ENCODE data around the gene IWS1.
"Not testable (repeated sequence)": the region's sequence is repeated elsewhere in the genome, so short reads cannot be mapped to it uniquely, and the experiment has no call there.

IWS1 gene

DNA sequence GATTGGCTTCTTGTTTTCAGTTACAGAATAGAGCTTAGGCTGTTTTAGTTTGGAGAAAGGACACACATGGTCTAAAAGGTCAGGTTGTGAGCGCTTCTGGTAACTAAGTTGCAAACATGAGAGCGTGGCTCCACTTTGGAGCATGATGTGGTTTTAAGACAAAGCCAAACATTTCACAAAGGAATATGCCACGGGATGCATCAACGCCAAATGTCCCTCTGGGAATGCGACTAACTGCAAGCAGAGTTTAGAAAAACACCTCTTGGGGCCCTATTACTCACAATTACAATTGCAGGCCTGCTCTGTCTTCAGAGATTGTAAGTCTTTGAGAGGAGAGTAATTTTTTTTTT, 34.6 kb upstream of the IWS1 start:
- DNase-seq (ENCODE audit: low read depth in 3 of 3) = no peak

DNA sequence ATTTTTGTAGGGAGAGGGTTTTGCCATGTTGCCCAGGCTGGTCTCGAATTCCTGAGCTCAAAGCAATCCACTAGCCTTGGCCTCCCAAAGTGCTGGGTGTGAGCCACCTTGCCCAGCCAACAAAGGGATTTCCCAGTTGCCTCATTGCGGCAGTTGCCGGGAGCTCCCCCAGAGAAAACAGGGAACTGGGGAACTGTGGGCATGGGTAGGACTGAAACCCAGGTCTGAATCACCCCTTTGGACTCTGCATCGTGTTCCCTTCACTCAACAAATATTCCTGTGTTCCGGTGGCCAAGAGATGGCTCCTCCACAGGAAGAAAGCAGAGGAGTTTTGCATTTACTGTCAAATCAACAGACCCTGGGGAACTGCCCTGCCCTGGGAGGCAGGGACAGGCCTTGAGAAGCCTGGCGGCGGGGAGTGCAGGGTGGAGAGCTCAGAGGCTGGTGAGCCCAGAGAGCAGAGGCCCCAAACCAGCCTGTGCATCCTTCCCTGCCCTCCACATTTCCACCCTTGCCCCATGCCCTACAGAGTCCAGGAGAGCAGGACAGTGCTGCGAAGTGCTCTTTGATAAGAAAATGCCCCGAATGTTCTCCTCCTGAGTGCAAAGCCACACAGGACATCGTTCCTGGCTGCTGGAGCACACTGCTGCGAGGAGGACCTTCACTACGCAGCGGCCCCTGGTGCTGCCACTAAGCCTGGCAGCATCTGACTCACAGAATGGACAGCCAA, 34.1 kb upstream of the IWS1 start:
- no peak for DNase-seq (ENCODE audit: low read depth in 3 of 3)

GRCh38 chr2:127559454-127559853, 33.2 kb upstream of the IWS1 start:
- DNase-seq (ENCODE audit: low read depth in 3 of 3) = no peak

GRCh38 chr2:127558911-127559310, 32.6 kb upstream of the IWS1 start:
- no peak for DNase-seq (ENCODE audit: low read depth in 3 of 3)

DNA sequence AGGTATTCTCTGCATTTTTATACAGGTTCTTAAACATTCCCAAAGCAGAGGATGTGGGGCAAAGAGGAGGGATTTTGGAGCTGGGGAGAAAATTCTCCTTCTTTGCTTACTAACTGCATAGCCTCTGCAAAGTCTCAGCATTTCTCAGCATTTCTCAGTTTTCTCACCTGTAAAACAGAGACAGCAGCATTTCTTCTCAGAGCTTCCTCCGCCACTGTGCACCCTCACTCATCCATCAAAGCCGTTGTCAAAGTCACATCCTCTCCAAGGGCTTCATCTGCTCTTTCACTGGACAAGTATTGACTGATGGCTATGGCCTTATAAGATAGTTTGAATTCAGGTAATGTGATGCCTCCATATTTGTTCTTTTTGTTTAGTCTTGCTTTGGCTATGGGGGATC, 26.6 kb upstream of the IWS1 start:
- DNase-seq (ENCODE audit: low read depth in 3 of 3) = no peak

DNA sequence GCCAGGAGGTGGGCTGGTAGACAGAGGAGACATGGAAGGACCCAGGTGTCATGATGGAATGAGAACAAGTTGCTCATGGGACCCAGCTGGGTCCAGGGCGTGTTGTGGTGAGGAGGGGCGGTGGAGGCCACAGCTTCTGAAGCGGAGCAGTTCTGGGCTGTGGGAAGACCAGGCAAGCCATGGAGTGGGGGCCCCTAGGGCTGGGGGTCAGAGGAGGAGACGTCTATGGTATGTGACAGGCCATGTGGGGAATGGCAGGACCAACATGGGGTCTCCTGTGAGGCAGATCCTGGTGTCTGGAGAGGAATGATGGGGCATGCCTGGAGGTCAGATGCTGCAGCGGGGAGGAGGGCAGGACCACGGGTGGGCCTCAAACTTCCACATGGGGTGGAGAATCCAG, 26.0 kb upstream of the IWS1 start:
- DNase-seq (ENCODE audit: low read depth in 3 of 3) = no peak

DNA sequence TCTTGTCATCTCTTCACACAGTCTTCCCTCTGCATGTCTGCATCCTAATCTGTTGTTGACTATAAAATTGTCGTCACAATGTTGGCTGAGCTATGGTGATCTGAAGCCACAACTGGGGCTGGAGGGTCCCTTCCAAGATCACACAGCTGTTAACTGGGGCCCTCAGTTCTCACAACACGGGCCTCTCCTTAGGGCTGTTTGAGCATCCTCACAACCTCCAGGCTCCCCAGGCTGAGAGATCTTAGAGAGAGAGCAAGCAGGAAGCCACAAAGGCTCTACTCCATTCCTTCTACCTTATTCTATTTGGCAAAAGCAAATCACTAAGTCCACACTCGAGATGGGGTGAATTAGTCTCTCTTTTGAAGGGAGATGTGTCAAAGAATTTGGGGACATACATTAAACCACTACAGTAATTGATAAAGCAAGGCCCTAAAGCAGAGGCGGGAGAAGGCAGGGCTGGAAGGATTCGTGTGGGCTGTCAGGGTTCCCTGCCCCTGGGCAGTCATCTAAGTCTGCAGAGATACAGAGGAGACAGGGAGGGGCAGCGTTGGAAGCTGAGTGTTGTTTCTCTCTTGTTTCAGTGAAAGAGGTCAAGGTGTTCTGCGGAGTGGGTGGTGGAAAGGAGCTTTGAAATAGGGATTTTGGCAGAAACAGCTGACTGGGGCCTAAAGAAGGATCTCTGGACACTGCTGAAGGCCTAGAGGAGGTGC, 25.1 kb upstream of the IWS1 start:
- no peak for DNase-seq (ENCODE audit: low read depth in 3 of 3)

DNA sequence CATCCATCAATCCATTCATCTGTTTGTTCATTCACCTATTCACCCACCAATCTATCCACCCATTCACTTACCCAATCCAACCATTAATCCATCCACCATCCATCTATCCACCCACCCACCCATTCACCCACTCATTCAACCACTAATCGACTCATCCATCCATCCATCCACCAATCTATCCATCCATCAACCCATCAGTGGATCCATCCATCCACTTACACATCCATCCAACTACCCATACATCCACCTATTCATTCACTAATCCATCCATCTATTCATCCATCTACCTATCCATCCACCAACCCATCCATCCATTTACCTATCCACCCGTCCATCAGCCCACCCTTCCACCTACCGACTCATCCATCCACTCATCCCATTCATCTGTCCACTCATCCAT, 20.5 kb upstream of the IWS1 start:
- DNase-seq (ENCODE audit: low read depth in 3 of 3) = no peak

DNA sequence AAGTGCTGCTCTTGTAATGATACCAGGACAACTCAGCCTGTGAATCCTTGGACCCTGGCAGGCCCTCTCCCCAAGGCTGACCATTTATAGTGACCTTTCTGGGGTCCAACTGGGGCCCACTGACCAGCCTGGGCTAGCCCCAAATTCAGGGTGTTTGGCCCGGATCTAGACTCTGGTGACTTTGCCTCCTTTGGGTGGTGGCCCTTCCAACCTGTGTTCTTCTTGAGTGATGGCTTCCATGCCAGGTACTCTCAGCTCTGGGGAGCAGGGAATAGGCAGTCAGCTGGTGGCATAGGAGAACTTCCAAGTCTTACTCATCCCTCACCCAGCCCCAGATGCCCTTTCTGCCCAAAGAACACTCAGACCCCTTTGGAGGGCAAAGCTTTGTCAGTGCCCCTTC, 19.5 kb upstream of the IWS1 start:
- no peak for DNase-seq (ENCODE audit: low read depth in 3 of 3)

- DNase-seq (ENCODE audit: low read depth in 3 of 3) = no peak
Measured at GRCh38 chr2:127545189-127545588, 18.9 kb upstream of the IWS1 start.

DNA sequence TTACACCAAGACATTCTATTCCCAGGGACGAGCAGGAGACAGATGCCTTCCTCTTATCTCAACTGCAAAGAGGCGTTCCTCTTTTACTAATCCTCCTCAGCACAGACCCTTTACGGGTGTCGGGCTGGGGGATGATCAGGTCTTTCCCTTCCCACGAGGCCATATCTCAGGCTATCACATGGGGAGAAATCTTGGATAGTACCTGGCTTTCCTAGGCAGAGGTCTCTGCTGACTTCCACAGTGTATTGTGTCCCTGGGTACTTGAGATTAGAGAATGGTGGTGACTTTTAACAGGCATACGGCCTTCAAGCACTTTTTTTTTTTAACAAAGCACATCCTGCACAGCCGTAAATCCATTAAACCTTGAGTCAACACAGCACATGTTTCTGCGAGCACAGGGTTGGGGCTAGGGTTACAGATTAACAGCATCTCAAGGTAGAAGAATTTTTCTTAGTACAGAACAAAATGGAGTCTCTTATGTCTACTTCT, 16.8 kb upstream of the IWS1 start:
- not testable (repeated sequence) for DNase-seq (ENCODE audit: low read depth in 3 of 3)

GRCh38 chr2:127542231-127542630, 15.9 kb upstream of the IWS1 start:
- DNase-seq (ENCODE audit: low read depth in 3 of 3) = no peak

DNA sequence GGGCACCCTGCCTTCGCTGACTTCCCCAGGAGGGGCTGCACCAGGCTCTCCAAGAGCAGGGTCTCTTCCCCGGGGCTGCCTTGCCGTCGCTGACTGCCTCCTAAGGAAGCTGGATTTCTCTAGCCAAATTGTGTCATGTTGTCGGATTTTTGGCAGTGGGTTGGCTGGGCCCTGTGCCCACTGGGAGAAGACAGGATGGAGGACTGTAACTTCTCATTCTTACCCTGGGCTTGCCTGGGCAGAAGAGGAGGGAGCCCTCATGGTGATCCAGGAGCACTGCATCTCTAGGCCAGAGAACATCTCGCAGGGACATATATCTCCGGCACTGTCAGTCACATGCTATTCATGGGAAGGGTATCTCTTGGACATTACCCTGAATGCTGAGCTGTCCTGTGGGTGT, 15.5 kb upstream of the IWS1 start:
- no peak for DNase-seq (ENCODE audit: low read depth in 3 of 3)

DNA sequence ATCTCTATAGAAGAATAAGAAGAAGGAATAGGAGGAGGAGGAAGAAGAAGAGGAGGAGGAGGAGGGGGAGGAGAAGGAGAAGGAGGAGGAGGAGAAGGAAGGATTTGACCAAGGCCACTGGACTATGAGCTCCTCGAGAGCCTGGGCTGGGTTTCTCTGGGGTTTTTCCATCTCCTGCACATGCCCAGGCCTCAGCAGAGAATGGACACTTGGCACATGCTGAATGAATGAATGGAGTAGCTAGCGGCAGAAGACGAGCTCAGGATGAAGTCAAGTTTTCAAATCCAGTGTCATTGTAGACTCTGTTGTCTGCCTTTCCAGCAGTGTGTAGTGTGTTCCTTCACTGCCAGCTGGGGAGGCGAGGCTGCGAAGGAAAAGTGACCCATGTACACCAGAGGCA, 11.4 kb upstream of the IWS1 start:
- DNase-seq (ENCODE audit: low read depth in 3 of 3) = no peak

DNA sequence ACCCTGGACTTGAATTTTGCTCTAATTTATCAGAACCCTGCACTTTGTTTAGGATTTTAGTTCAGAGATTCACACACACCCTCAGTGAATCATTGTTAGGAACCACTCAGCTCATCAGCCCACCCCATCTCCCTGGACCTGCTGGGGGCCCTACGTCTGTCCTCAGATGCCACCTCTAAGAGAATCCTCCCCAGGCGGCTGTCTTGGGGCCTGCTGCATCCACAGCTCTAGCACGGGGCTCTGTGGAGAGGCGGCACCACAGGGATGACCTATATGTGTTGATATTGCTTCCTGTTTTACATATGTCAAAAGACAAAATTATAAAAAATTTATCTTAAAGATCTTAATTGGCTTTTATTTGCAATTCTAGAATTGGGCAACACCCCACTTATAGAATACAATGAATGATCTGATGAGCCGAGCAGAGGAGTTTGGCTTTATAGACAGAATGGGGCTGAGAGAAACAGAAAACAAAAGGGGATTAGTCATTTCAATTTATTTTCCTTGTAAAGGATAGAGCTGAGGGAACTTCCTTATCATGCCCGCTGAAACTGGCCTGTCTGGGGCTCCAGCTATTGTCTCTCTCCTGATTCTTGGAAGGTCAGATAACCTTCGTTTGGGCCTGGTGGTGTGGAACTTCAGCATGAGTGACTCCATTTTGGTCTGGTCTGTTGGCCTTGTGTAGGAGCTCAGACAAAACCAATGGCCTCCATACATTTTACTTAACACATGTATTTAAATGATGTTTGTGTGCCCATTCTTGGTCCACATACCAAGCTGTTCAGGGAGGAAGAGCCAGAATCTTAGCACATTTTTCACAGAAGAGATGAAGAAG, 10.6 kb upstream of the IWS1 start:
- DNase-seq (ENCODE audit: low read depth in 3 of 3) = no peak

DNA sequence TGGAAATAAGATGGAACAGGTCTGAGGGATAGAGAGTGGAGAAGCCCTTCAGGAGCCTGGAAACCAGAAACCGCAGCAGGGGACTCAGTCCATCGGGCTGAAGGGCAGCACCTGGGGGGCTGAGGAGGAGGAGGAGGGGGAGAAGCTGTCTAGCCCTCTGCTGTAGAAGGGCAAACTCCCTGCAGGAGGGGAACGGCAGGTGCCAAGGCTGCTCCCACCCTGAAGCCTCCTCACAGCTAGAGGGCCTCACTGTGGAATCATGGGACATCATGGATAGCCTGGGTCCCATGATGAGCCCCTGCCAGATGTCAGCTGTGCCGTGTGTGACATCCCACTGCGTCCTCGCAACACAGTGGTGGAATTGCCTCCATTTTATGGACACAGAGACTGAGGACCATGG, 9.6 kb upstream of the IWS1 start:
- DNase-seq (ENCODE audit: low read depth in 3 of 3) = no peak

GRCh38 chr2:127535422-127535901, 9.2 kb upstream of the IWS1 start, which contains the start of gene MYO7B:
Gene MYO7B (plus strand): TSS chr2:127535683. CDS start chr2:127559723, 24,040 bp downstream.
- no peak for DNase-seq (ENCODE audit: low read depth in 3 of 3)

- DNase-seq (ENCODE audit: low read depth in 3 of 3) = no peak
Measured at GRCh38 chr2:127532296-127532695, 6.0 kb upstream of the IWS1 start.

DNA sequence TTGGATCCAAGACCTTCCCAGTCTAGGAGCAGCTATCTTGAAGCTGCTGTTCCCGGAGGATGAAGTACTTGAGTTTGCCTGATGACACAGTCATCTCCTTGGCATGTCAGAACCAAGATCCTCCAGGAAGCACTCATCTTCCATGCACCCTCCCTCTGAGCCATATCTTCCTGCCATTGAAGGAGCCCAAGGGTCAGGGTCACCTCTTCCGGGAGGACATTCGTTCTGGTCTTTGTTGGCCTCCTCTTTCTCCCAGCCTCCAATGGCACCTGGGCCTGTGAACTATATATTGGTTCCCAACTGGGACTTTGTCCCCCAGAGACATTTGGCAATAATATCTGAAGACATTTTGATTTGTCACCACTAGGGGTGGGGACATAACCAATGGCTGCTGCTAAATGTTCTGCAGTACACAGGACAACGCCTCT, 4.9 kb upstream of the IWS1 start:
- DNase-seq (ENCODE audit: low read depth in 3 of 3) = no peak

DNA sequence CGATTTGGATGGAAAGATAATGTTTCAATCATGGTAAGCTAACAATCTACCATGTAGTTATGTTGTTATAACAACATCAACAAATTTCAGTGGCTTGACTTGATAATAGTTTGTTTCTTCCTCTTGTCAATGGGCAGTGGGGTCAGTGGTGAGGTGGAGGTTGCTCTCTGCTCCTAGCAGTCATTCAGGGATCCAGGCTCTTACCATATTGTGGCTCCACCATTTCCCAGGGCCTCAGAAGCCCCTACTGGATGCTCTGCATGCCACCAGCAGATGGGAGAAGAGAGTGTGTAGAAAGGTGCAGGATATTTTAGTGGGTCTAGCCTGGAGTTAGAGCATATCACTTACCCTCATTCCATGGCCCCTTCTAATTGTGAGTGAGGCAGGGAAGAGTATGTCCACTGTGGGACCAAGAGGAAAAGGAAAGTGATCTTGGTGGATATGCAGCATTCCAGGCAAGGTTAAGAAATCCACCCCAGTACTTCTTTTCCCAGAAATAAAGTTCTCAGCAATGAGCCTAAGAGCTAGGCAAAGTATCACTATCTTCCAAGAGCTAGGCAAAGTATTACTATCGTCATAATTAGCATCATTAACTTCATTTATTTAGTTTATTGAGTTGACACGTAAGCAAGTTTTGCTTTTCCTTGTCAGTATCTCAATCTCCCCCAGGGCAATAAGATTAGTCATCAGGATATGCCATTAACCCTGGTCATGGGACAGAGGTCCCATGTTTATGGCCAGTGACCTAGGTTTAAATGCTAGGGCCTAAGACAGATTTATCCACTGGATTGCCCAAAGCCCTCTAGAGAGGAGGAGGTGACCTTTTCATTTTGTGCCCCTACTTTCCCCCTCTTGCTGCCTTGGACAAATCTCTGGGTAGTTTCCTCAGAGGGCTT, 4.2 kb upstream of the IWS1 start:
- DNase-seq (ENCODE audit: low read depth in 3 of 3) = no peak

DNA sequence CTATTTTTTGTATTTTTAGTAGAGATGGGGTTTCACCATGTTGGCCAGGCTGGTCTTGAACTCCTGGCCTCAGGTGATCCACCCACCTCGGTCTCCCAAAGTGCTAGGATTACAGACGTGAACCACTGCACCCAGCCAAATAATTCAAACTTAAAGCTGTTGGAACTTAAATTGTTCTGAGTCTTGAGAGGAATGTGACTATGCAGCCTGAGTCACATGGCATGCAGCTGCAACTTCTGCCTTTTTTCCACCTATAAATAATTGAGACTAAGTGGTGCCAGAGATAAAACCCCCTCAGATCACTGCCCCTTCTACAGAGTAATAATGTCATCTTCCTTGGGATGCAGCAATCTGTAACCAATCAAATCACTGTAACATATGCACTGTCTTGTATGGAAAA, 3.1 kb upstream of the IWS1 start:
- not testable (repeated sequence) for DNase-seq (ENCODE audit: low read depth in 3 of 3)
